ENCODE data around the gene CAPN5. TPM values are rescaled to one million over a fixed set of nuclear protein-coding genes. Genes with fewer than 3 reads are reported as not detected.

CAPN5 gene
- total and polyA plus RNA-seq, 2 of the 13 experiments (the other 11 are each of a cell fraction or from before 2014, with no cell fraction given), result 0.27 to 1.2 TPM

- peak; percentile 73; the same call in 1 of the 2 replicates for TF ChIP-seq KDM1A (CRISPR knock-in tag; IDR thresholded peaks at IDR 0.05)
- peak; percentile 51 for TF ChIP-seq SAP130 (CRISPR knock-in tag; IDR thresholded peaks at IDR 0.05; ENCODE audit: low read depth)
- TF ChIP-seq NR2F1 (CRISPR knock-in tag; IDR thresholded peaks at IDR 0.05), result no peak
- TF ChIP-seq POLR2G (IDR thresholded peaks at IDR 0.05; ENCODE audit: low read depth, low read length), result peak; percentile 65
- TF ChIP-seq CHD2 (IDR thresholded peaks at IDR 0.05; ENCODE audit: low read depth, low read length), result no peak
- TF ChIP-seq, protein P1, sequence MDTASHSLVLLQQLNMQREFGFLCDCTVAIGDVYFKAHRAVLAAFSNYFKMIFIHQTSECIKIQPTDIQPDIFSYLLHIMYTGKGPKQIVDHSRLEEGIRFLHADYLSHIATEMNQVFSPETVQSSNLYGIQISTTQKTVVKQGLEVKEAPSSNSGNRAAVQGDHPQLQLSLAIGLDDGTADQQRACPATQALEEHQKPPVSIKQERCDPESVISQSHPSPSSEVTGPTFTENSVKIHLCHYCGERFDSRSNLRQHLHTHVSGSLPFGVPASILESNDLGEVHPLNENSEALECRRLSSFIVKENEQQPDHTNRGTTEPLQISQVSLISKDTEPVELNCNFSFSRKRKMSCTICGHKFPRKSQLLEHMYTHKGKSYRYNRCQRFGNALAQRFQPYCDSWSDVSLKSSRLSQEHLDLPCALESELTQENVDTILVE (CRISPR knock-in tag; IDR thresholded peaks at IDR 0.05), result 0 out of 2 replicates have a peak, but pooled peaks have one; percentile 23
- TF ChIP-seq CBFB (CRISPR knock-in tag; IDR thresholded peaks at IDR 0.05), result 0 out of 2 replicates have a peak, but pooled peaks have one; percentile 26
- TF ChIP-seq ZSCAN21 (CRISPR knock-in tag; IDR thresholded peaks at IDR 0.05; ENCODE audit: borderline replicate concordance), result peak; percentile 72; the same call in 1 of the 2 replicates
- TF ChIP-seq FOXP1 (IDR thresholded peaks at IDR 0.05), result no peak
- TF ChIP-seq FOXP1 (CRISPR knock-in tag; IDR thresholded peaks at IDR 0.05), result peak; percentile 57; the same call in 1 of the 2 replicates
- no peak for TF ChIP-seq DBP (CRISPR knock-in tag; IDR thresholded peaks at IDR 0.05; ENCODE audit: not compliant biosample characterization)
- TF ChIP-seq DMTF1 (CRISPR knock-in tag; IDR thresholded peaks at IDR 0.05), result no peak
- TF ChIP-seq ZNF468 (CRISPR knock-in tag; IDR thresholded peaks at IDR 0.05), result no peak
- TF ChIP-seq, protein P2, sequence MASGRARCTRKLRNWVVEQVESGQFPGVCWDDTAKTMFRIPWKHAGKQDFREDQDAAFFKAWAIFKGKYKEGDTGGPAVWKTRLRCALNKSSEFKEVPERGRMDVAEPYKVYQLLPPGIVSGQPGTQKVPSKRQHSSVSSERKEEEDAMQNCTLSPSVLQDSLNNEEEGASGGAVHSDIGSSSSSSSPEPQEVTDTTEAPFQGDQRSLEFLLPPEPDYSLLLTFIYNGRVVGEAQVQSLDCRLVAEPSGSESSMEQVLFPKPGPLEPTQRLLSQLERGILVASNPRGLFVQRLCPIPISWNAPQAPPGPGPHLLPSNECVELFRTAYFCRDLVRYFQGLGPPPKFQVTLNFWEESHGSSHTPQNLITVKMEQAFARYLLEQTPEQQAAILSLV (CRISPR knock-in tag; IDR thresholded peaks at IDR 0.05; ENCODE audit: borderline replicate concordance), result peak; percentile 25; the same call in 1 of the 2 replicates
- no peak for TF ChIP-seq ZBTB3 (CRISPR knock-in tag; IDR thresholded peaks at IDR 0.05; ENCODE audit: borderline replicate concordance, low read depth)
- peak; percentile 75; the same call in 1 of the 2 replicates for TF ChIP-seq MEIS2 (CRISPR knock-in tag; IDR thresholded peaks at IDR 0.05)
- TF ChIP-seq, protein P3, sequence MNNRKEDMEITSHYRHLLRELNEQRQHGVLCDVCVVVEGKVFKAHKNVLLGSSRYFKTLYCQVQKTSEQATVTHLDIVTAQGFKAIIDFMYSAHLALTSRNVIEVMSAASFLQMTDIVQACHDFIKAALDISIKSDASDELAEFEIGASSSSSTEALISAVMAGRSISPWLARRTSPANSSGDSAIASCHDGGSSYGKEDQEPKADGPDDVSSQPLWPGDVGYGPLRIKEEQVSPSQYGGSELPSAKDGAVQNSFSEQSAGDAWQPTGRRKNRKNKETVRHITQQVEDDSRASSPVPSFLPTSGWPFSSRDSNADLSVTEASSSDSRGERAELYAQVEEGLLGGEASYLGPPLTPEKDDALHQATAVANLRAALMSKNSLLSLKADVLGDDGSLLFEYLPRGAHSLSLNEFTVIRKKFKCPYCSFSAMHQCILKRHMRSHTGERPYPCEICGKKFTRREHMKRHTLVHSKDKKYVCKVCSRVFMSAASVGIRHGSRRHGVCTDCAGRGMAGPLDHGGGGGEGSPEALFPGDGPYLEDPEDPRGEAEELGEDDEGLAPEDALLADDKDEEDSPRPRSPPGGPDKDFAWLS (CRISPR knock-in tag; IDR thresholded peaks at IDR 0.05; ENCODE audit: borderline replicate concordance), result no peak
- TF ChIP-seq ZBTB7B (CRISPR knock-in tag; IDR thresholded peaks at IDR 0.05), result peak; percentile 89
- peak; percentile 59 for TF ChIP-seq HOXA3 (CRISPR knock-in tag; IDR thresholded peaks at IDR 0.05)
- peak; percentile 61; the same call in 1 of the 2 replicates for TF ChIP-seq MYC (CRISPR knock-in tag; IDR thresholded peaks at IDR 0.05; ENCODE audit: borderline replicate concordance)
Observed at GRCh38 chr11:77095551-77096490, 29.1 kb downstream of the CAPN5 start (continued).

Measured in HepG2 (cell line).